Glutamatergic neuron (in vitro differentiated cells): ENCODE measurements around the gene COBL. TPM values are rescaled to one million over a fixed set of nuclear protein-coding genes. Genes with fewer than 3 reads are reported as not detected.

Experiments
- DNase-seq: peaks from one replicate; pipeline ENCODE4 v3.0.0; 2022
- H3K27ac Mint-ChIP-seq: one replicate; pipeline ENCODE4 v1.8.0; 2020; ENCODE audit warnings: mild to moderate bottlenecking, mixed read lengths, inconsistent platforms; ENCODE audit not compliant: unreplicated experiment
- H3K27me3 Mint-ChIP-seq: one replicate; pipeline ENCODE4 v1.8.0; 2020; ENCODE audit warnings: mild to moderate bottlenecking, moderate library complexity, mixed read lengths, inconsistent platforms; ENCODE audit not compliant: unreplicated experiment
- H3K36me3 Mint-ChIP-seq: one replicate; pipeline ENCODE4 v1.8.0; 2020; ENCODE audit warnings: mild to moderate bottlenecking, mixed read lengths, inconsistent platforms; ENCODE audit not compliant: unreplicated experiment
- H3K4me1 Mint-ChIP-seq: one replicate; pipeline ENCODE4 v1.8.0; 2020; ENCODE audit warnings: mild to moderate bottlenecking, low read depth, mixed read lengths, inconsistent platforms; ENCODE audit not compliant: unreplicated experiment
- H3K4me3 Mint-ChIP-seq: one replicate; pipeline ENCODE4 v1.8.0; 2020; ENCODE audit warnings: mild to moderate bottlenecking, mixed read lengths, inconsistent platforms; ENCODE audit not compliant: unreplicated experiment
- H3K9me3 Mint-ChIP-seq: one replicate; pipeline ENCODE4 v1.8.0; 2020; ENCODE audit warnings: mild to moderate bottlenecking, moderate library complexity, mixed read lengths, inconsistent platforms; ENCODE audit not compliant: unreplicated experiment
- CTCF ChIP-seq: fragments of 200-600 bp; sonication (generic); IDR thresholded peaks from one replicate; pipeline ENCODE4 v1.5.0; 2021; ENCODE audit not compliant: partially characterized antibody, unreplicated experiment
- total RNA-seq: library from RNA; stranded (reverse); fragmentation: NEBNext Ultra II Directional; extraction: Animal tissue kit (Norgen Biotek cat#: 25700); gene quantifications from one replicate; pipeline ENCODE4 v1.2.1, GENCODE V29; 2021; ENCODE audit not compliant: unreplicated experiment

The COBL gene
- total RNA-seq, 1 donor from 2014 or later: 3.3 TPM

- Mint-ChIP-seq H3K9me3 (peaks cover under 1% of the 10 kb centered on the region), H3K36me3 (no peaks in the 10 kb centered on the region), H3K4me3 (no peak overlapping the region), H3K27me3 (peaks cover 3% of the 10 kb centered on the region), H3K4me1 (no peaks in the 10 kb centered on the region), H3K27ac (no peak overlapping the region)
- TF ChIP-seq CTCF: no peak
- DNase-seq: no peak
Observed at GRCh38 chr7:51268859-51269258, 47.8 kb downstream of the COBL start.

- no peaks in the 10 kb centered on the region for H3K4me1 Mint-ChIP-seq
- no peaks in the 10 kb centered on the region for H3K36me3 Mint-ChIP-seq
- H3K27me3 Mint-ChIP-seq: peaks cover 4% of the 10 kb centered on the region
- no peak for DNase-seq
- H3K4me3 Mint-ChIP-seq: no peak overlapping the region
- no peak overlapping the region for H3K27ac Mint-ChIP-seq
- TF ChIP-seq CTCF: no peak
- H3K9me3 Mint-ChIP-seq: peaks cover 2% of the 10 kb centered on the region
Observed at GRCh38 chr7:51267169-51267568, 49.4 kb downstream of the COBL start.

- TF ChIP-seq CTCF: no peak
- Mint-ChIP-seq H3K36me3 (no peaks in the 10 kb centered on the region), H3K4me1 (no peaks in the 10 kb centered on the region), H3K27ac (no peak overlapping the region), H3K4me3 (no peak overlapping the region), H3K27me3 (peaks cover 4% of the 10 kb centered on the region), H3K9me3 (peaks cover 2% of the 10 kb centered on the region)
- DNase-seq: no peak
Observed at GRCh38 chr7:51265066-51265907, 51.3 kb downstream of the COBL start.

GRCh38 chr7:51263631-51264484 lies 52.8 kb downstream of the COBL start:
- DNase-seq: no peak
- peaks cover 2% of the 10 kb centered on the region for H3K9me3 Mint-ChIP-seq
- H3K36me3 Mint-ChIP-seq: no peaks in the 10 kb centered on the region
- H3K27me3 Mint-ChIP-seq: peaks cover 4% of the 10 kb centered on the region
- no peak for TF ChIP-seq CTCF
- H3K27ac Mint-ChIP-seq: no peak overlapping the region
- H3K4me3 Mint-ChIP-seq: no peak overlapping the region
- no peaks in the 10 kb centered on the region for H3K4me1 Mint-ChIP-seq
